HG02642 (cell line): ENCODE measurements around the gene PRELID3B.
A peak's percentile ranks its signal among the peaks of the same experiment; 100 is the strongest.
"Not testable (repeated sequence)": the region's sequence is repeated elsewhere in the genome, so short reads cannot be mapped to it uniquely, and the experiment has no call there.

Experiments
- ATAC-seq: cut with Tn5 transposase; IDR thresholded peaks from one replicate; pipeline ENCODE4 v1.9.1; 2021; ENCODE audit warnings: mild to moderate bottlenecking; ENCODE audit not compliant: unreplicated experiment, poor library complexity

The PRELID3B gene

DNA sequence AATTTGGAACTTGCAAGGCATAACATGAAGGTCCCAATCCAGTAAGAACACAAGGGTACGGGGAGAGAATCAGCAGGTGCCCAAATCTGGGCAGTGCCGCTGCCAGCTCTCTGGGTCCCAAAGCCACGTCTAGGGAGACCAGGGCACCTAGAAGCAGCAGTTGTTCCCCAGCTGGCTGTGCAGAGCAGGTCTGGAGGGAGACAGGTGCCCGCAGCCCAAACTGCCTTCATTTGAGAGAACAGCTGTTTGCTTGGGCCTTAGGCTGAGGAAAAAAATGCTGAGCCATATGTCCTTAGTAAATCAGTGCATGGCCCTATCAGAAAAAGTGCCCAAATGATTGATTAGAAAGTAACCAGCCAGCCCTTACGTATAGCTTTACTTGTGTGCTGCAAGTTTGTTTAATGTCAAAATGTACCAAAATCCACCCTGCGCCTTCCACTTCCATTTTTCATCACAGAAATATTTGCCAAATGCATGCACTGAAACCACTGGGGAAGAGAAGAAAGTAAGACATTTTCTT lies 9.1 kb upstream of the PRELID3B start:
- ATAC-seq: no peak

DNA sequence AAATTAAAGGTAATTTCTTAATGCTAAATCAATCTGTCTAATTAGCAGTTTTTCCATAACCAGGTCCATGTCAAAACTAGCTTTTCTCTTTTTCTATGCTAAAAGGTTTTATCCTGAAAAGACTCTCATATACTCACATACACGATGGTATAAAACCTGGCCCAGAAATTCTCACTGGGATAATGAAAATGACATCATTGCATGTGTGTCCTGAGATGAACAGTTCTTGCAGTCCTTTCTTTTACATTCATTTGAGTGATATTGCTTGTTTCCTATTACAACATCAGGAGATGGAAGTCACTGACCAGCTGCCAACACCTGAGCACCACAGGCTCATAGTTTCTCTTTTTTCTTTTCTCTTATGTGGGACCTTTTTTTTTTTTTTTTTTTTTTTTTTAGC lies 7.9 kb upstream of the PRELID3B start:
- no peak for ATAC-seq

DNA sequence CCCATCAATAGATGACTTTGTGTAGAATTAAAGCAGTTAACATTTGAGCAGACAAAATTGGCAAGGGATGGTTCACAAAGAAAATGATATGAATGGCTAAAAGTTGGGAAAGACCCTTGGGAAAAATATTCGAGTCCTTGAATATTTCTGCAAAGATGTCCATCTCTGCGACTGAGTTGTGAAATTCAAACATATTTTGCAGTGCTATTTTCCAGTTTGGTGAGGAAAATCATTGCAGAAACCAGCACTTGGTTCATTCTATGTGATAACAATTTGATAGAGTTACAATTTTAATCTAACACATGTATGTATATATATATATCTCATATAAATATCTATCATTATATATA lies 6.1 kb upstream of the PRELID3B start:
- ATAC-seq: no peak

DNA sequence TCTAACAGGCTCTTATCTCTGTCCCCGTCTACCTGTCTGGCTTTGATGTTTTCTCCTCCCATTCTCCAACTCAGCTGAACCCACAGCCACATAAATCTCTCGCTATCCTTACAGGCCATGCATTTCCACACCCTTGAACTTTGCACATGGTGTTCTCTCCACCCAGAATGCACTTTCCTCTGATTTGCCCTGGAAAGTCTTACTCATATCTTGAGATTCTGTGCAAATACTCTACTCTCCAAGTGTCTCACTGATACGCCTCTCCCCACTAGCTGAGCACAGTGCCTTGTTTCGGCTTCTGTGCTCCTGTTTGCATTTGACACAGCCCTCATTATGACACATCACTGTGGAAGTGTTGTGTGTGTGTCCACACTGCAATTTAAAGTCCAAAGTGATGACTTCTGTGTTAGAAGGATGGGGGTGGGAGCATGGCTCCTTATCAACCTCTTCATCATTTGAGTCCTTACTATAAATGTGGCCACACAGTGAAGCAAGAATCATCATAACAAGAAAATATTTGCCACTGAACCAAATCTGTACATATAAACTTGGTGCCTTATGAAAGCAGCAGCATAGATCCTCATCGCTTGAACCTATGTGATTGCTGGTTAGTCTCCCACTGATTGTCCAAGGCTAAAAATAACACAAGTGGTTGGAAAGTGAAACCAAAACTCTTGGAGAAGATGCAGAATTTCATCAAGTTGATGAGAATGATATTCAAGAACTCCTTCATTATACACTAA lies 5.5 kb upstream of the PRELID3B start:
- no peak for ATAC-seq

DNA sequence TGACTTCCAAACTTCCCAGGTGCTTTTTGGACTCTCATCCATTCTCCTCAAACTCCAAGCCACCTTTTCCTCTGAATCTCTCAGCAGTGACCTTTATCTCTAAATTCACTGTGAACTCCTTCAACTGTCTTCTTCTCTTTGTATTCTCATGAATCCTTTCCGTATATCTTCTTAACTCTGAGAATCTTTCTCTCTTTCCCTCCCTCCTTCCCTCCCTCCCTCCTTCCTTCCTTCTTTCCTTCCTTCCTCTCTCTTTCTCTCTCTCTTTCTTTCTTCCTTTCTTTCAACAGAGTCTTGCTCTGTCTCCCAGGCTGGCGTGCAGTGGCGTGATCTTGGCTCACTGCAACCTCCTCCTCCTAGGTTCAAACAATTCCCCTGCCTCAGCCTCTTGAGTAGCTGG lies 4.3 kb upstream of the PRELID3B start:
- ATAC-seq: no peak

DNA sequence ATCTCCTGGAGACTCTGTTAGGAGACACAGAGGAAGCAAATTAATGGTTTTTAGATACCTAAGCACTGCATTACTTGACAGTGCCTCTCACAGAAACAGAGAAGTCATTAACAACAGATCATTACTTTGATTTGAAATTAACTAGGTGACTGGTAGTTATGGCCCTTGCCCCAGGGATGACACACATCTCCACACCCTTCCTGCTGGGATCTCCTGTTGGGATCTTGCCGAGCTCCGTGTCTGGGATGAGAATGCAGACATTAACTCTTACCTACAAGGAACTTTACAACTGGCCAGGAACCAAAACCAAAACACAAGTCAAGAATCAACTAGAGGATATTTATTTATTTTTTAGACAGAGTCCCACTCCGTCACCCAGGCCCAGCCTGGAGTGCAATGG lies 2.2 kb upstream of the PRELID3B start:
- ATAC-seq: no peak

DNA sequence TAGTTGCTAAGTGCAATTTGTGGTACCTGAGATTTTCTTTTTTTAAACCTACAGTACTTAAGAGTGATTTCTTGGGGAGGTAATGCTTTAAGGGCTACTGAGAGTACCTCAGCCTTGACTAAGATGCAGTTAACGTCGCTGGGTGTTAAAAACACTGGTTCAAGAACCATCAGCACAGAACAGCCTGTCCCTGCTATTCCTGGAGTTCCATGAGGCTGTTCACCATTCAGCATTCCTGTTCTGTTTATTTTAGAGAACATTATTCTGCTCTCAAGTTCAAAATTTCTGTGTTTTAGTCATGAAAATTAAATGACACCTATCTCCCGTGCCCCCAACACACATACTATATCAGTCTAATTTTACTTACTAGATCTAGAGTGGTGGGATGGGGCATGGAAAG lies 1.7 kb upstream of the PRELID3B start:
- no peak for ATAC-seq

DNA sequence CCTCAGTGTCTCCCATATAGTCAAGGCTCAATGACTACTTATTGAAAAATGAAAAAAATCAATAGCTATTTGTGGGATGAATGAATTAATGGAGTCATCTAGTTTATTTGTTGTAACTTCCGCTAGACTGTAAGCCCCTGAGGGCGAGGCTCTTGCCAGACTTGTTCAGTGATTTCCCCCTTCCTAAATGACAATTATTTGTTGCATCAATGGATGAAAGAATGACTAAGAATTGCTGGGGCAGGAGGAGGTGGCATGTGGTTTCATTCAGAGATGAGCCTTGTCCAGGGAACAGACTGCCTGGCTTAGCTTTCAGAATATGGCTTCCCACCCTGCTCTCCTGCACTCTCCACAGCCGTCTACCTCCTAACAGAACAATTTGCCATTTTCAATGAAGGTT lies 1.1 kb upstream of the PRELID3B start:
- ATAC-seq: no peak

DNA sequence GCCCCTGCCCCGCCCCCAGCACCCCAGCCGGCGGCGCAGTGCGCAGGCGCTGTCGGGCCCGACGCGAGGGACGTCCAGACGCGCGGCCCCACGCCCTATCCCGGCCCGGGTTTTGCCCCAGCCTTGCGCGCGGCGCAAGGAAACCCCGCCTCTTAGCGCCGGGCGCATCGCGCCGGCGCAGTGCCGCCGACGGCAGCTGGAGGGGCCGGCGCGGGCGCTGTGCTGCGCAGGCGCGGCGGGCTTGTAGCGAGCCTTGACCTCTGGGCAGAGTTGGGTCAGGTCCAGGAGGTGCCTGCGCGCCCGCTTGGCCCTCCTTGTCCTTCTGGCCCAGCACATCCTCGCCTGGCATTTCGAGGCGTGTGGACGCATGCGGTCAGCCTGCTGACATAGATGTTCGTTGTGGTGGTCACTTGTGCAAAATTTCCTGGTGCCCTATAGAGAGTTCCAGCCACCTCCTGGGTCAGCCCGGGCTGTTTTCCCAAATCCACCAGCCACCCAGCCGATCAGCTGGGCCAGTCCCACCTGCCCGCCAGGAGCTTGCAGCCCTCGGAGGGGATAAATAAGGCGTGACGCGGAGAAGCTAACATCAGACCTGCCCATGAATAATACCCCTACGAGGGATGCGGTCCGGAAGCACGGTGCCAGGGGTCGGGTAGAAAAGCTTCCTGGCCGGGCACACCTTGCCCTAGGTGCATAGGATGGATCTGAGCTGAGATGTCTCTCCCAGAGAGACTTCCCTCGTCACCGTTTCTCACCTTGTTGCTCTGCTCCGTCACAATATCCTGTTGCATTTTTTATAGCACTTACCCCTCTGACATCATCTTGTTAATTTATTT lies 428 bp upstream of the PRELID3B start:
- ATAC-seq: peak; percentile 97

DNA sequence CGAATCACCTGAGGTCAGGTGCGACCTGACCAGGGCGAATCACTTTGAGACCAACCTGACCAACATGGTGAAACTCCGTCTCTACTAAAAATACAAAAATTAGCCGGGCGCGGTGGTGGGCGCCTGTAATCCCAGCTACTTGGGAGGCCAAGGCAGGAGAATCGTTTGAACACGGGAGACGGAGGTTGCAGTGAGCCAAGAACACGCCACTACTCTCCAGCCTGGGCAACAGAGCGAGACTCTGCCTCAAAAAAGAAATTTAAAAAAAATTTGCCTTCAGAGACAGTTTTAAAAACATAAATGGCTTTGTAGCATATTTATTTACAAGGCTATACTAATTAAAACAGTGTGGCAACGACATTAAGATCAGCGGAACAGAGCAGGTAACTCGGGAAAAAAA lies 1.1 kb downstream of the PRELID3B start:
- ATAC-seq: not testable (repeated sequence)

DNA sequence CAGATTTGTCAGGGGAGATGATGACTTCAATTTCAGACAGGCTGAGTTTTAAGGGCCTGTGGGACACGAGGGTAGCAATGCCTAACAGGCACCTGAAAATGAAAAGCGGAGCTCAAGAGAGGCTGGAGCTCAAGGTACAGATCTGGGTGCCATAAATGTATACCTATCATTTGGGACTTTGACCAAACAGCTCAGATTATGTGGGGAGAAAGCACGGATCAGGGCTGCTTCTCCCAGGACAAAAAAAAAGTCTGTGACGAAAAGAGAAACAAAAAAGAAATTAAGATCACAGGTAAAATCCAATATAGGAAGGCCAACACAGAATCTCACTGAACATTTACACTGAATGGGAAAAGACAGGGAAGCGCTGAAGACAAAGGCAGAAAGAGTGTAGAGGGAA lies 1.9 kb downstream of the PRELID3B start:
- ATAC-seq: no peak

DNA sequence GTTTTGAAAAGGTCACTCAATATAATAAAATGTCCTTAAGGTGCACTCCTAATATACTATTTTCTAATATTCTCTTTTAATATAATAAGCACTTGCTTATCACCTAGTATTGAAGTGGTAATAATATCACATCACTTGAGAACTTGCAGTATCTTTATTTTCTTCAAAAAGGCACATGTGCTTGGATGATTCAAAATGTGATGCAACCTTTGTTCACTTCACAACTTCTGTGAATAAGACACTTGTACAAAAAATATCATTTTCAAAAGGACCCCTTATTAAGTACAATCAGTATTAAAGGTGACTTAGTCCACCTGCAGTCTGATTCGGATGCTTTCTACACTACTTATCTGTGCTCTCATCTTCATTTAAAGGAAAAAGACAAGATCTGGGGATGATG lies 3.4 kb downstream of the PRELID3B start:
- ATAC-seq: no peak

DNA sequence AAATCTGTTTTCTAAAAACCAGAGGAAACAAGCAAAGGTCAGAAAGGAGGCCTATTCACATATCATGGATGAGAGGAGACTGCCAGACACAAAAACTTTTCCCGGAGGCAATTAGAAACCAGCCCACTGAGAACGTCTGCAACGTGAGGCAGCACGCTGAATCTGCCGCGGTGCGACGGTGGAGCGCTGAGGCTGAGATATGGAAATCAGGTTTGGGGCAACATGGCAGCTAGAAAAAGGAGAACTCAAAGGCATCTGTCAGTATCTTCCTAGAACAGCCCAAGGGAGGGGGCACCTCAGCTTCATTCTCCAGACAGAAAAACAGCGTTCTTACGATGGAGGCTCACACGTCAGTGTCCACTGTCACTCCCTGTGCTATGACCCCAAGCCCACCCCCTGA lies 5.2 kb downstream of the PRELID3B start:
- no peak for ATAC-seq

DNA sequence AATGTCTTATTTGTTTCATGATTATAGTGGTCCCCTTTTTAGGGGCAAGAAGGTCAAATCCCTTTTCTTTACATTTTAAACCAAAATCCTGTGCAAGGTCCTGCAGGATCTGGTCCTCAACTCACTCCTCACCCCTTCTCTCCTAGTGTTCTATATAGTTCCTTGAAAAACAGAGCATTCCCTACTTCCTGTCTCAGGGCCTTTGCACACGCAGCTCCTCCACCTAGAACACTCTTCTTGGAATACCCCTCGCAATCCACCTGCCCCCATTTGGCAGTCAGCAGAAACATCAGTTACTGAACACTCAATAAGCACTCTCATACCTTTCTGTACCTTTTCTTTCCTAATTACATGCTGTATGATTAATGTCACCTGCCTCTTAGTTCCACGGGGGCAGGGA lies 7.2 kb downstream of the PRELID3B start:
- ATAC-seq: no peak

DNA sequence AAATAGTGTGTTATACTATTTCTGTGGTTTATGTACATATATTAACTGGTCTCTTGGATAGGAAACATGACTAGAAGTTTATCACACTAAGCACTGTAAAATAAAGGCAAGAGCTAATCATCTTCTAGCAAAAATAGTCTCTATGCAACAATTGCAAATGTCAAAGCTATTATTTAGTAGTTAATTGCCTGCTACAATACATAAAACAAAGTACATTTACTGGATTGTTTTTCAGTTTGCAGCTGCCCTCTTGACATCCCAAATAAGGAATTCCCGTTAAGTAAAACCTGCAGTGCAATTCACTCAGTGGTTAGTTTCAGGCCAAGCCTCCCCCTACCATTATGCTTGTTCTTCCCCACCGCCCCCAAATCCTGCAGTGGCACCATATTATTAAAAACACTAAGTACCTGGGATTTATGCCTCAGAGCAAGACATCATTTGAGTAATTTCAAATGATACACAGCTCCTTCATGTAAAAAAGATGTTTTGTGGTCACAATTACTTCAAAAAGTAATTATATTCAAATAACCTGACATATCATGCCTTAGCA lies 8.9 kb downstream of the PRELID3B start:
- no peak for ATAC-seq

DNA sequence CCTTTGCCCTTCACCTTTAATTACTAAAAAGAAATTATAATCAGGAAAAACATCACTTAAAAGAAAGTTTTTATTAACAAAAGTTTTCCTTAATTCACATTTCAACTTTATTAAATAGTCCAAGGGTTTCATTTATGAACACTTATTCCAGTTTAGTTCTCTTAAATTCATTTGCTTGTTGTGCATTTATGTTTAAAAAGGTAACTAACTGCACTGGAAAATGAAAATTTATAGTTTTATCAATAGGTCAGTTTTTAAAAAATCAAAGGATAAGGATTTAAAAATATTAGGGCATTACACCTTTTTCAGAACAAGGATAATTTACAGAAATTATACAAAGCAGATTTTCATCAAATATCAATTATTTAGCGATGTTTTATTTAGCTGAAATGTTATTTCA lies 9.5 kb downstream of the PRELID3B start:
- no peak for ATAC-seq

DNA sequence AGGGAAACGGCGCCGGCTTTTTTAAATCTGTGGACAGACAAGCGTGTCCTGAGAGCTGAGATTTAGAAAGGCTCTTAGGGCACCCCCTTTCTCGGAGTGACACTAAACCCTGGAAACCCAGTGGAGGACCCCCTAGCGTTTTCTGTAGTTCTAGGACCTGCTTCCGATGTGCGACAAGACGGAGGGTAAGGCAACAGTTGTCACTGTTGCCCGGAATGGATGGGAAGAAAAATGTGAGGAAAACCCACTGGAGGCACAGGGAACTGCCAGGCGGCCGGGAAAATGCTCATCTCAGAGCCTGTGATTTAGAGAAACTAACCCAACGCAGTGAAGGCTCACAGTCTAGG lies 9.9 kb downstream of the PRELID3B start:
- ATAC-seq: no peak

DNA sequence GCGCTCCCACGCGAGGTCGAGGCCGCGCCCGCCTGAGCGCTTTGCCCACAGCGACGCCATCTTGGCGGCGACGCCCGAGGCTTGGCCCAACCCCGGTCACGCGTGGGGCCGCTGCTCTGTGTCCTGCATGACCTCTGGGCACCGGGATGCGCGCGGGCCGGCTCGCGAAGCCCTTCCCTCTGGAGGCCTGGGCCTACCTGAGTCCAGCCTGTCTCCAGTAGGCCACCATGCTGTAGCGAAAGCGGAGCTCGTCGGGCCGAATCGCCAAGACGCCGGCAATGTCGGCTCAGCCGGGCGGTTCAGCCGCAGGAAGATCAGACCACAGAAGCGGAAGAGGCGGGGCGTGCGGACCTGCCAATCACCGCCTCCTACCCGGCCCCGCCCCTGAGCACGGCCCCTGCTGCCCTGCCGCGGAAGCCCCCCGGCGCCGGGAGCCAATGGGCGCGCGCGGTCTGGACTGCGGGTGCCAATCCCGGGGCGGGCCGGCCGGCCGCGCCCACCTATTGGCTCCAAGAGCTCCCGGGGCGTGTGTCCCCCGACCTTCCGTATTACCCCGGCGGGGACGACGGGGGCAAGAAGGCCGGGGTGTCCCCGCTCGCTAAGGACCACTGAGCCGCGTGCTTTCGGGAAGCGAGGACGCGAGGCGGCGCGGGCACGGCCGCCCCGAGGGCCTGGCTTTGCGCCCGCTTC lies 10.4 kb downstream of the PRELID3B start, which contains the start of gene ATP5F1E:
TSS of gene ATP5F1E (minus strand) at position 313 of the 690 bp plus-strand sequence. CDS start at position 229, 84 bp downstream.
- peak; percentile 96 for ATAC-seq

DNA sequence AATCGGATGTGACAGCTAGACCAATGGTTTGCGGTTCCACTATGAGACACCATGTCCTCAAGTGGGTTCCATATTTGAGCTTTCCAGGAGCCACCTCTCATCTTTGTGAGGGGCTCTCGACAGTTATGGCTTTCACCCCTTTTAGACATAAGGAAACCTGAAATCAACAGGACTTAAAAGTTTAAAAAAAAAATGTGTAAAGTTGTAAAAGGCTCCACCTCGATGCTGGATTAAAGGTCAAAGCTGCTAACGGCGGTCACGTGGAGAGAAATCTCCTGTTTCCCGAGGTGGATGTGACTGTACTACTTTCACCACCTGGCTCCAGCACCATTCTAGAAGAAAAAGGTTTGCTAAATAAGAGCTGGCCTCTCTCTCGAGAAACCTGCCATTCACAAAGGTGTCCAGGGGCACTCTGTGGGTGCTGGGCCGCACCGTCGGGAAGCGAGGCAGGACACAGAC lies 11.0 kb downstream of the PRELID3B start:
- no peak for ATAC-seq

DNA sequence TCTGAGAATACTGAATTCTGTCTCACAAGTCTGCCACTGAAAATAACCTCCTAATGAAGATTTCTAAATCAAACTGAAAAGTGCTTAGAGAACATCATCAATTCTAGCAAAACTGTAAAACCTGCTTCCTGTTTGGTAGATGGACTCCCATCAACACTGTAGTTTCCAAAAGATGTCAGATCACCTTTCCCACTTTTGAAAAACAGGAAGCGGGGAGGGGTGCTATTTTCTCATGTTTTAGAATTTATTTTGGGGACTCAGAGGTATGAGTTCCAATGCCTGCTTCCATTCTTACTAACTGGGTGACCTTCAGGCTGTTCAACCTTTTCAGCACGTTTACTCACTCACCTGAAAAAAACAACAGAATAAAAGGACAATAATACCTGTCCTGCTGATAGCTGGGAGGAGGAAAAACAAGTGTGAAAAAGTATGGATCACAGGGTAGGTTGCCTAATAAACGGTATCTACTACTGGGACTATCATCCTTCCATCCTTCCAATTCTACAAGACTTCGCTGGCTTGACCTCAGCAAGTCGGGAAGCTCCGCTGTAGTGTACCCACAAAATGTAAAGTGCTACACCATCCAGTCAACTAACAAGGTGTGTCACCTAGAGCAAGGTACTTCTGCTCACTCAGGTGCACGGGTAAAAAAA lies 11.5 kb downstream of the PRELID3B start:
- ATAC-seq: no peak
